ENCODE data around the gene GAB3.
"Not testable (repeated sequence)": the region's sequence is repeated elsewhere in the genome, so short reads cannot be mapped to it uniquely, and the experiment has no call there.

The GAB3 gene

GRCh38 chrX:154720067-154720466 lies 30.8 kb downstream of the GAB3 start:
- no peak for DNase-seq

GRCh38 chrX:154719132-154719675 lies 31.7 kb downstream of the GAB3 start:
- no peak for DNase-seq

GRCh38 chrX:154718616-154719015 lies 32.3 kb downstream of the GAB3 start:
- no peak for DNase-seq

GRCh38 chrX:154717824-154718223 lies 33.1 kb downstream of the GAB3 start:
- no peak for DNase-seq

- DNase-seq, result no peak
Observed at GRCh38 chrX:154715825-154716224, 35.1 kb downstream of the GAB3 start.

- no peak for DNase-seq
Observed at GRCh38 chrX:154714925-154715324, 36.0 kb downstream of the GAB3 start.

GRCh38 chrX:154712781-154713740 lies 37.8 kb downstream of the GAB3 start:
- DNase-seq, result no peak

GRCh38 chrX:154711264-154711663 lies 39.6 kb downstream of the GAB3 start:
- no peak for DNase-seq

GRCh38 chrX:154710309-154710708 lies 40.6 kb downstream of the GAB3 start:
- DNase-seq, result no peak

GRCh38 chrX:154698630-154699248 lies 52.1 kb downstream of the GAB3 start:
- no peak for DNase-seq

- DNase-seq, result no peak
Observed at GRCh38 chrX:154696676-154697045, 54.2 kb downstream of the GAB3 start.

- no peak for DNase-seq
Observed at GRCh38 chrX:154695911-154696675, 54.8 kb downstream of the GAB3 start.

GRCh38 chrX:154693394-154693793 lies 57.5 kb downstream of the GAB3 start:
- no peak for DNase-seq

GRCh38 chrX:154690438-154690837 lies 60.4 kb downstream of the GAB3 start:
- DNase-seq, result not testable (repeated sequence)

GRCh38 chrX:154672084-154672483 lies 78.8 kb downstream of the GAB3 start:
- DNase-seq, result not testable (repeated sequence)

- DNase-seq, result not testable (repeated sequence)
Observed at GRCh38 chrX:154670848-154671247, 80.0 kb downstream of the GAB3 start.

- no peak for DNase-seq
Observed at GRCh38 chrX:154661899-154662298, 89.0 kb downstream of the GAB3 start.

- no peak for DNase-seq
Observed at GRCh38 chrX:154661170-154661569, 89.7 kb downstream of the GAB3 start.

- no peak for DNase-seq
Observed at GRCh38 chrX:154660541-154660940, 90.3 kb downstream of the GAB3 start.

GRCh38 chrX:154658957-154659356 lies 91.9 kb downstream of the GAB3 start:
- DNase-seq, result no peak

GRCh38 chrX:154658187-154658586 lies 92.7 kb downstream of the GAB3 start:
- DNase-seq, result no peak

- no peak for DNase-seq
Observed at GRCh38 chrX:154657226-154657805, 93.6 kb downstream of the GAB3 start.

All from right kidney (tissue), 1 donor.